ENCODE measurements around the gene ODC1.

ODC1 gene

GRCh38 chr2:10437806-10438205 is 10.3 kb downstream of the ODC1 start:
- DNase-seq (ENCODE audit: extremely low read depth, low read depth): no peak
- TF ChIP-seq CTCF (IDR thresholded peaks at IDR 0.05; ENCODE audit: low read depth, low read length): no peak

- TF ChIP-seq CTCF (IDR thresholded peaks at IDR 0.05; ENCODE audit: low read depth, low read length): no peak
- DNase-seq (ENCODE audit: extremely low read depth, low read depth): no peak
Measured at GRCh38 chr2:10436583-10437110, 11.5 kb downstream of the ODC1 start.

- no peak for TF ChIP-seq CTCF (IDR thresholded peaks at IDR 0.05; ENCODE audit: low read depth, low read length)
- no peak for DNase-seq (ENCODE audit: extremely low read depth, low read depth)
Measured at GRCh38 chr2:10435820-10436204, 12.3 kb downstream of the ODC1 start.

GRCh38 chr2:10434886-10435819 is 13.0 kb downstream of the ODC1 start:
- no peak for DNase-seq (ENCODE audit: extremely low read depth, low read depth)
- TF ChIP-seq CTCF (IDR thresholded peaks at IDR 0.05; ENCODE audit: low read depth, low read length): peak; percentile 96

- no peak for TF ChIP-seq CTCF (IDR thresholded peaks at IDR 0.05; ENCODE audit: low read depth, low read length)
- no peak for DNase-seq (ENCODE audit: extremely low read depth, low read depth)
Measured at GRCh38 chr2:10433947-10434885, 13.9 kb downstream of the ODC1 start.

- no peak for TF ChIP-seq CTCF (IDR thresholded peaks at IDR 0.05; ENCODE audit: low read depth, low read length)
- no peak for DNase-seq (ENCODE audit: extremely low read depth, low read depth)
Measured at GRCh38 chr2:10433264-10433946, 14.7 kb downstream of the ODC1 start.
